Upper lobe of right lung (tissue), 1 donor: ENCODE measurements around the gene TRPC6. TPM values are rescaled to one million over a fixed set of nuclear protein-coding genes. Genes with fewer than 3 reads are reported as not detected.

ENCODE experiments used
- ATAC-seq: fragments of 200-7000 bp; cut with Tn5 transposase; one replicate; pipeline ENCODE4 v1.9.1; 2020; ENCODE audit warnings: mild to moderate bottlenecking, moderate library complexity
- DNase-seq: peaks from one replicate; pipeline ENCODE4 v3.0.0-alpha.2; 2020
- H3K27ac ChIP-seq: fragments of 200-600 bp; one replicate; pipeline ENCODE4 v1.8.0; 2022
- H3K27me3 ChIP-seq: fragments of 200-600 bp; one replicate; pipeline ENCODE4 v1.8.0; 2022; ENCODE audit warnings: mild to moderate bottlenecking
- H3K36me3 ChIP-seq: fragments of 200-600 bp; one replicate; pipeline ENCODE4 v1.8.0; 2022
- H3K4me1 ChIP-seq: fragments of 200-600 bp; one replicate; pipeline ENCODE4 v1.8.0; 2022
- H3K4me3 ChIP-seq: fragments of 200-600 bp; one replicate; pipeline ENCODE4 v1.8.0; 2022; ENCODE audit warnings: mild to moderate bottlenecking
- H3K9me3 ChIP-seq: fragments of 200-600 bp; one replicate; pipeline ENCODE4 v1.8.0; 2022
- intact Hi-C: fragments of 100-400 bp; cut with DNase I; formaldehyde crosslinking; loops from one replicate; pipeline ENCODE4 v1.11.0; 2022
- total RNA-seq: library from RNA; stranded (reverse); fragmentation: NEBNext Ultra II Directional; extraction: Animal tissue kit (Norgen Biotek cat#: 25700); gene quantifications from one replicate; pipeline ENCODE4 v1.2.1, GENCODE V29; 2021
- TF ChIP-seq, protein P1 (sequence below): fragments of 200-600 bp; IDR thresholded peaks from one replicate; pipeline ENCODE4 v1.8.0; 2022; ENCODE audit warnings: antibody characterized with exemption
- donor health status: DM: no; HTN: yes; CAD: no; lungs with severe emphysema.

TRPC6 gene
- total RNA-seq, 1 donor from 2014 or later, result 17.3 TPM

DNA sequence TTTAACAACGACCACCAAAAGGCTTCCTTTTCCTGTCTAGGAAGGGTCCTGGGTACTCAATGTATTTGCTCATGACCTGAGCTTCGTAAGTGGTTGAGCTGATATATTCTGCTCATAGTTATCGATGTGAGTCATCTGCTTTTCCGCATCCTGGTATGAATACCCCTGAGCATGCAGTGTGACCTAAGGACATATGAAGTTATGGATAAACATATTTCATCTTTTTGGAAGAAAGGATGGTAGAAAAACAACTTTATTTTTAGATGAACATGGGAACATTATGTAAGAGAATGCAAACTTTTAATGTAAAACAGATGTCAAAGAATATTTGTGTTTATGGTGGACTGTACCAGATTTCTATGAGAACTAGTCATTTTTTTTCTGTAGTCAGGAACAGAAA lies 28.4 kb downstream of the TRPC6 start:
- TF ChIP-seq, protein P1, sequence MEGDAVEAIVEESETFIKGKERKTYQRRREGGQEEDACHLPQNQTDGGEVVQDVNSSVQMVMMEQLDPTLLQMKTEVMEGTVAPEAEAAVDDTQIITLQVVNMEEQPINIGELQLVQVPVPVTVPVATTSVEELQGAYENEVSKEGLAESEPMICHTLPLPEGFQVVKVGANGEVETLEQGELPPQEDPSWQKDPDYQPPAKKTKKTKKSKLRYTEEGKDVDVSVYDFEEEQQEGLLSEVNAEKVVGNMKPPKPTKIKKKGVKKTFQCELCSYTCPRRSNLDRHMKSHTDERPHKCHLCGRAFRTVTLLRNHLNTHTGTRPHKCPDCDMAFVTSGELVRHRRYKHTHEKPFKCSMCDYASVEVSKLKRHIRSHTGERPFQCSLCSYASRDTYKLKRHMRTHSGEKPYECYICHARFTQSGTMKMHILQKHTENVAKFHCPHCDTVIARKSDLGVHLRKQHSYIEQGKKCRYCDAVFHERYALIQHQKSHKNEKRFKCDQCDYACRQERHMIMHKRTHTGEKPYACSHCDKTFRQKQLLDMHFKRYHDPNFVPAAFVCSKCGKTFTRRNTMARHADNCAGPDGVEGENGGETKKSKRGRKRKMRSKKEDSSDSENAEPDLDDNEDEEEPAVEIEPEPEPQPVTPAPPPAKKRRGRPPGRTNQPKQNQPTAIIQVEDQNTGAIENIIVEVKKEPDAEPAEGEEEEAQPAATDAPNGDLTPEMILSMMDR, result no peak
- ATAC-seq (no peak), DNase-seq (no peak)
- Histone ChIP-seq H3K4me3 (no peak overlapping the region), H3K4me1 (no peaks in the 10 kb centered on the region), H3K9me3 (no peaks in the 10 kb centered on the region), H3K27me3 (no peaks in the 10 kb centered on the region), H3K27ac (no peak overlapping the region), H3K36me3 (no peaks in the 10 kb centered on the region)
- intact Hi-C loops, result no loop called here

DNA sequence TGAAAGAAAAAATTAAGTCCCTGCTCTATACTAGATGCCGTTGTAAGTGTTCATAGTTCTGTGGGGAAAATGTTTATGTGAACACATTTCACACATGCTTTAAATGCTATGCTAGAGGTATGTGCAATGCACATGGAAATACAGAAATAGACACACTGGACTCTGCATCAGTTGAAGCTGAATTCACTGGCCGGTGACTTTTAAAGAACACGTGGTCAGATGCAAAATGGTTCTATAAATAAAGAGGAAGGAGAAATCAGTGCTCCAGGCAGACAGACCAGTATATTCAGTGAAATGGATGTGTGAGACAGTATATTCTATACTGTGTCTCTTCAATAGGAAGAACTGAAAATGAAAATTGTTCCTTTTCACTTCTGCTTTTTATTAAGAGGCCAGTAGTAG lies 29.9 kb downstream of the TRPC6 start:
- TF ChIP-seq, protein P1, result no peak
- no peaks in the 10 kb centered on the region for H3K4me1 ChIP-seq
- intact Hi-C loops, result no loop called here
- no peaks in the 10 kb centered on the region for H3K27me3 ChIP-seq
- H3K9me3 ChIP-seq, result no peaks in the 10 kb centered on the region
- no peak overlapping the region for H3K4me3 ChIP-seq
- DNase-seq, result no peak
- H3K36me3 ChIP-seq, result no peaks in the 10 kb centered on the region
- peak; percentile 49 for ATAC-seq
- H3K27ac ChIP-seq, result no peak overlapping the region

DNA sequence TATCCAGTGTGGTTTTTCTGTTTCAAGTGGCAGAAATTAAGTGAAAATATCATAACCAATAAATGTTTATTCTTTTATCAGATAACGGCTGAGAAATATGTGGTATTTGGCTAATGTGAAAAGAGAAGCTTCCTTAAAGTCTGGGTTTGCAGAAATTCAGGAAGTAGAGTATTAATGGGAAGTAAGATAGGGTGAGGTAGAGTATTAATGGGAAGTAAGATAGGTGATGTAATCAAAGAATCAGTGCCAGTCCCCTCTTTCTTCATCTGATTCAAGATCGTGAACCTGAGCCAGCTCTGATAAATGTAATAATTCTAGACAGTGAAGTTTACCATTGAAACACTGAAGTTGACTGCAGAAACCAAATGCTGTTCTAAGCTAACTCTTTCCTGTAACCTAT lies 30.9 kb downstream of the TRPC6 start:
- TF ChIP-seq, protein P1, result no peak
- H3K27me3 ChIP-seq, result no peaks in the 10 kb centered on the region
- no peaks in the 10 kb centered on the region for H3K4me1 ChIP-seq
- H3K36me3 ChIP-seq, result no peaks in the 10 kb centered on the region
- no peak overlapping the region for H3K4me3 ChIP-seq
- no peaks in the 10 kb centered on the region for H3K9me3 ChIP-seq
- H3K27ac ChIP-seq, result no peak overlapping the region
- intact Hi-C loops, result no loop called here
- ATAC-seq (peak; percentile 69), DNase-seq (no peak)

DNA sequence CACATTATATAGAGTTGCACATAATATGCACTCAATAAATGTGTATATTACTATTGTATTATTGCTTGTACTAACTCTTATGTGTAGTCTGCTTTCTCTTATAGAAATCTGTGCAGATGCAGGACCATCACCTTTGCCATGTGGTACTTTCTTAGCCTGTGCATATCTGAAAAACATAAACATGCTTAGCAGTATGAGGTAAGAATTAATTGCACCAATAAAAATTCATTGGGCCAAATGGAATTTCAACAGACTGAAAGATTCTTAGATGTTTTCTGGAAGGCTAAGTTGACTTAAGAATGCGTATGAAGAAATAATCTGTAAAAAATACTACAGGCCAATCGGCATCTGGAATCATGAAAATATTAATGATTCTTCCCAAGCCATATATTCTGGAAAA lies 55.3 kb downstream of the TRPC6 start:
- Histone ChIP-seq H3K36me3 (no peaks in the 10 kb centered on the region), H3K27ac (no peak overlapping the region), H3K4me1 (no peaks in the 10 kb centered on the region), H3K27me3 (no peaks in the 10 kb centered on the region), H3K4me3 (no peak overlapping the region), H3K9me3 (no peaks in the 10 kb centered on the region)
- TF ChIP-seq, protein P1, result no peak
- intact Hi-C loops, result no loop called here
- DNase-seq, result no peak
- no peak for ATAC-seq

DNA sequence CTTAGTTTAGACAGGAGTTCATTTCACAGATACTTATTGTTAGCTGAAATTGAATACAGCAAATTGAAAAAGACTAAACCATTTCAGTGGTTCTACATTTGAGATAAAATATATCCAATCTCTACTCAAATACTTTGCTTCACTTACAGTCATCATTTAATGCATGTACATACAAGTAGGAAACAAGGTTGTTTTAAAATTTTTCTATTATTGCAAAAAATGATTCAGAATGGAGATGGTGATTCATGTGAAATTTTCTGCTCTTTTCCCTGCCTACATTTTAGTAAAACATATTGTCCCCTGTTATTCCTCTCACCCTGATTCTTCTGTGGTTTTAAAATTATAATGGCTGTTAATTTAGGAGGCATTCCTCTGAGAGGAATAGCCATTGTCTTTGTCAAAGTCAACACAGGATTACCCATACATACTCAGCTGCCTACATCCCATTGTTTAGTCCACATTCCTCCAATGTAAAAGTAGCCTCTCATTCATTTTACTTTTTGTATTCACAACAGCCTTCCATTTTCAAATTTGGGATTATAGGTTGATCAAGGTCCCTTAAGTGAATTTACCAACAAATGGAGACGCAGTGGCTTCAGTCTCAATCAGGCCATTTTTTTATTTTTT lies 60.1 kb downstream of the TRPC6 start:
- Histone ChIP-seq H3K4me3 (no peak overlapping the region), H3K4me1 (no peaks in the 10 kb centered on the region), H3K27me3 (no peaks in the 10 kb centered on the region), H3K9me3 (no peaks in the 10 kb centered on the region), H3K36me3 (no peaks in the 10 kb centered on the region), H3K27ac (no peak overlapping the region)
- DNase-seq, result no peak
- ATAC-seq, result no peak
- TF ChIP-seq, protein P1, result no peak
- intact Hi-C loops, result no loop called here

DNA sequence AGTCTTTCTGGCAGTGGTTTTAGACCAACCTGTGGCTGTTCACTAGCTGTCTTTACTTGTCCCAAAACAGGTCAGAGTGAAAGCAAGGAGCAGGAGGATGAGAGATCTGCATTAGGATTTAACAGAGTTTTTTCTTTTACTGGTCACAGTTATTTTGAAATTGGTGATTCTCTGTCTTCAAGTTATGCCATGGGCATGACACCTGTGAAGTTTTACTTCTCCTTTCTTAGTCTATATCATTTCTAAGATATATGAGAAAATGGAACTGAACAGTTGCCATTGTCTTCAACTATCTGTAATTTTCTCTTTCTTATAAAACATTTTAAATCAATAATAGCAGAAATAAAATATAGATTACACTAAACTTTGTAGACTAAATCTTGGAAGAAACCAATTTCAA lies 60.6 kb downstream of the TRPC6 start:
- TF ChIP-seq, protein P1, result no peak
- Histone ChIP-seq H3K36me3 (no peaks in the 10 kb centered on the region), H3K9me3 (no peaks in the 10 kb centered on the region), H3K4me1 (no peaks in the 10 kb centered on the region), H3K27ac (no peak overlapping the region), H3K4me3 (no peak overlapping the region), H3K27me3 (no peaks in the 10 kb centered on the region)
- no peak for DNase-seq
- no peak for ATAC-seq
- intact Hi-C loops, result no loop called here
